HepG2 (cell line): ENCODE results near the gene RASA3.

ENCODE experiments used
- GABPA ChIP-seq, 2 experiments: IDR thresholded peaks; 2 replicates each; pipeline ENCODE4 v1.6.1; 2011 to 2016; ENCODE audit warnings: low read depth in 2 of 2, low read length in 1 of 2, missing biosample characterization in 1 of 2, missing genetic modification characterization in 1 of 2
- ZBTB7A ChIP-seq: sonication (generic); formaldehyde crosslinking; IDR thresholded peaks from 2 replicates; pipeline ENCODE4 v1.8.0; 2022; ENCODE audit warnings: mild to moderate bottlenecking, missing genetic modification reagents
- TF ChIP-seq, protein P1 (sequence below): sonication (generic); formaldehyde crosslinking; IDR thresholded peaks from 2 replicates; pipeline ENCODE4 v1.4.0; 2020; ENCODE audit warnings: low read depth, mild to moderate bottlenecking, missing genetic modification reagents

DNA sequence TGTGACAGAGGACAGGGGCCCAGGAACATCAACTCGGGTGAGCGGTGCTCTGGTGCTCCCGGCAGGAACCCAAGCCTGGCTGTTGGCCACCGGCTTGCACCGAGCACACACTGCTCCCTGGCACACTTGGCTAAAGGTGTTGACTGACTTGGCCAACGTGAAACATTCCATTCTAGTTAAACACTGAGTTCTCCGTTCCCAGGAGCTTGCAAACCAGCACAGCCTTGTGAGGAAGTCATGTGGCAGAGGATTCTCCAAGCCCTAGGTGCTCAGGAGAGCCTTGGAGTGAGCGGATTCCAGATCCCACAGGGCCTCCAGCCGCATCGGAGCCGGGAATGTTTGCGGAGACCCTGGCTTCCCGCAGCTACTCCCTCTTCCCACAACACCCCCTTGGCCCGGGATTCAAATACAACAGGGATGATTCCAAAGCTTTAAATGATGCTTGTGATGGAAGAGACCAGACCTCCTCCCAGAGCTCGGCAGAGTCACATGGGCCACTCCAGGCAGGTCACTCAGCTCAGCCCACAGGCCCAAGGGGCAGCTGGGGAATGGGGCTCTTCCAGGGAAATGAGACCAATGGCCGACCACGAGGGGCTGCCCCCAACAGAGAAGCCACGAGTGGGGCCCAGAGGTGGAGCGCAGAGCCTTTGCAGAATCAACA, 161.5 kb downstream of the RASA3 start:
- TF ChIP-seq GABPA (IDR thresholded peaks at IDR 0.05; ENCODE audit: low read depth, low read length) (no peak), GABPA (CRISPR knock-in tag; IDR thresholded peaks at IDR 0.05; ENCODE audit: low read depth) (no peak), ZBTB7A (CRISPR knock-in tag) (no peak)
- TF ChIP-seq, protein P1, sequence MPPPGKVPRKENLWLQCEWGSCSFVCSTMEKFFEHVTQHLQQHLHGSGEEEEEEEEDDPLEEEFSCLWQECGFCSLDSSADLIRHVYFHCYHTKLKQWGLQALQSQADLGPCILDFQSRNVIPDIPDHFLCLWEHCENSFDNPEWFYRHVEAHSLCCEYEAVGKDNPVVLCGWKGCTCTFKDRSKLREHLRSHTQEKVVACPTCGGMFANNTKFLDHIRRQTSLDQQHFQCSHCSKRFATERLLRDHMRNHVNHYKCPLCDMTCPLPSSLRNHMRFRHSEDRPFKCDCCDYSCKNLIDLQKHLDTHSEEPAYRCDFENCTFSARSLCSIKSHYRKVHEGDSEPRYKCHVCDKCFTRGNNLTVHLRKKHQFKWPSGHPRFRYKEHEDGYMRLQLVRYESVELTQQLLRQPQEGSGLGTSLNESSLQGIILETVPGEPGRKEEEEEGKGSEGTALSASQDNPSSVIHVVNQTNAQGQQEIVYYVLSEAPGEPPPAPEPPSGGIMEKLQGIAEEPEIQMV (CRISPR knock-in tag), result no peak
